NOMO-1 (cell line): Measurements from ENCODE around the gene MAPK8.
"Not testable (repeated sequence)": the region's sequence is repeated elsewhere in the genome, so short reads cannot be mapped to it uniquely, and the experiment has no call there.

Experiments
- DNase-seq, 2 experiments: peaks; one replicate each; lab custom pipeline; 2025; ENCODE audit not compliant: unreplicated experiment in 2 of 2; lab: John Stamatoyannopoulos, UW

The MAPK8 gene

GRCh38 chr10:48306265-48306869 is at the start of gene MAPK8:
Gene MAPK8, plus strand, starts transcription at chr10:48306677. Its CDS starts 94,984 bp downstream, at chr10:48401661.
- DNase-seq, result peak; percentile 81 to 93

- no peak for DNase-seq
Observed at GRCh38 chr10:48257407-48257961, 49.0 kb upstream of the MAPK8 start.

- no peak for DNase-seq
Observed at GRCh38 chr10:48258105-48258504, 48.4 kb upstream of the MAPK8 start.

- no peak for DNase-seq
Observed at GRCh38 chr10:48266528-48266927, 39.9 kb upstream of the MAPK8 start.

GRCh38 chr10:48271047-48271730 is 35.3 kb upstream of the MAPK8 start:
- no peak for DNase-seq

GRCh38 chr10:48272682-48273081 is 33.8 kb upstream of the MAPK8 start:
- no peak for DNase-seq

- DNase-seq, result no peak
Observed at GRCh38 chr10:48273741-48274140, 32.7 kb upstream of the MAPK8 start.

- DNase-seq, result no peak
Observed at GRCh38 chr10:48274636-48275035, 31.8 kb upstream of the MAPK8 start, which contains the start of gene FRMPD2. Gene FRMPD2, minus strand, starts transcription at chr10:48274696. Its CDS starts 129 bp downstream, at chr10:48274567.

- DNase-seq, result no peak
Observed at GRCh38 chr10:48277093-48277492, 29.4 kb upstream of the MAPK8 start.

GRCh38 chr10:48279081-48279751 is 27.3 kb upstream of the MAPK8 start:
- no peak for DNase-seq

GRCh38 chr10:48281697-48282096 is 24.8 kb upstream of the MAPK8 start:
- not testable (repeated sequence) for DNase-seq

GRCh38 chr10:48282829-48283228 is 23.6 kb upstream of the MAPK8 start:
- DNase-seq, result no peak

- DNase-seq, result no peak
Observed at GRCh38 chr10:48284002-48284546, 22.4 kb upstream of the MAPK8 start.

- no peak for DNase-seq
Observed at GRCh38 chr10:48284811-48285210, 21.7 kb upstream of the MAPK8 start.

- DNase-seq, result no peak
Observed at GRCh38 chr10:48285710-48286109, 20.8 kb upstream of the MAPK8 start.

- DNase-seq, result no peak
Observed at GRCh38 chr10:48286356-48286755, 20.1 kb upstream of the MAPK8 start.

- DNase-seq, result no peak
Observed at GRCh38 chr10:48287417-48288391, 18.8 kb upstream of the MAPK8 start.

GRCh38 chr10:48288661-48289060 is 17.8 kb upstream of the MAPK8 start:
- no peak for DNase-seq

GRCh38 chr10:48289501-48290238 is 16.8 kb upstream of the MAPK8 start:
- peak in 1 of 2 experiments; percentile 29 for DNase-seq
